ENCODE data around the gene PPL.

Gene PPL

DNA sequence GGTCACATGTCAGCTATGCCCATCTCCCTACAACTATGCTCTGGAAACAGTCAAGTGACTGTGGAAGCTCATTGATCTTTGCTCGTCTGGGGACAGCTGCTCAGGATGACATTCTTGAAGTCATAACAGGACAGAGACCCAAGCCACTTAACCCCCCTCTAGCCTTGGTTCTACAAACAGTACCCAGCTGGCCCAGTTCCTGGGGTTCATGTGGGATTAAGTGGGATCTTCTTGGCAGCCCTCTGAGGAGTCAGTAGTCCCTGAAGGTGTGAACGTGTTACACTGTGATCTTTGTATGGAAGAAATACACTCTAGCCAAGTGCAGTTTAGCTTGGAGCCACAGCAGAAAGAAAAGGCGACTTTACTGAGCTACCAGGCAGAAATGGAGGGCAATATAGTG lies 63.9 kb downstream of the PPL start:
- in situ Hi-C loops (cut with MboI; ENCODE audit: low sequenced_read_pairs) = no loop called here

DNA sequence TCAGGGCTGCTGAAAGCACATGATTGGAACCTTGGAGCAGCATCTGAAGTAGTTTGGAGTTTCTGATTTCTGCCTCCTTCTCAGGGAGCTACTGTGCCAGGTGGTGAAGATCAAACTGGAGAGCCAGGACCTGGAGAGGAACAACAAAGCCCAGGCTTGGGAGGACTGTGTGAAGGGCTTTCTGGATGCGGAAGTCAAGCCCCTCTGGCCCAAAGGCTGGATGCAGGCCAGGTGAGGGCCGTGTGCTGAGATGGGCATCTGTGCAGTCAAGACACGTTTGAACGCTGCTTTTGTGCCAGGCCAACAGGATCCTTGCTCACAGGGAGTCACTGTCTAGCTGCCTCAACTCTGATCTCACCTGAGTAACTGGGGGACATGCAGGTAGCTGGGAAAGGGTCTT lies 65.9 kb downstream of the PPL start:
- H3K36me3 ChIP-seq (replicated peaks) = peaks cover 62% of the 10 kb centered on the region
- no peaks in the 10 kb centered on the region for H3K4me1 ChIP-seq
- DNase-seq (ENCODE audit: low spot score in 2 of 2) = no peak
- no peak overlapping the region for H3K4me3 ChIP-seq
- no peaks in the 10 kb centered on the region for H3K27me3 ChIP-seq (ENCODE audit: low read depth)
- in situ Hi-C loops (cut with MboI; ENCODE audit: low sequenced_read_pairs) = no loop called here
- no peaks in the 10 kb centered on the region for H3K9me3 ChIP-seq

More for the DNA sequence above, 63.9 kb downstream of the PPL start:
- H3K4me3 ChIP-seq = no peak overlapping the region
- no peaks in the 10 kb centered on the region for H3K9me3 ChIP-seq
- DNase-seq (ENCODE audit: low spot score in 2 of 2) = no peak
- no peaks in the 10 kb centered on the region for H3K4me1 ChIP-seq
- H3K27me3 ChIP-seq (ENCODE audit: low read depth) = no peaks in the 10 kb centered on the region
- H3K36me3 ChIP-seq (replicated peaks) = peaks cover 74% of the 10 kb centered on the region

DNA sequence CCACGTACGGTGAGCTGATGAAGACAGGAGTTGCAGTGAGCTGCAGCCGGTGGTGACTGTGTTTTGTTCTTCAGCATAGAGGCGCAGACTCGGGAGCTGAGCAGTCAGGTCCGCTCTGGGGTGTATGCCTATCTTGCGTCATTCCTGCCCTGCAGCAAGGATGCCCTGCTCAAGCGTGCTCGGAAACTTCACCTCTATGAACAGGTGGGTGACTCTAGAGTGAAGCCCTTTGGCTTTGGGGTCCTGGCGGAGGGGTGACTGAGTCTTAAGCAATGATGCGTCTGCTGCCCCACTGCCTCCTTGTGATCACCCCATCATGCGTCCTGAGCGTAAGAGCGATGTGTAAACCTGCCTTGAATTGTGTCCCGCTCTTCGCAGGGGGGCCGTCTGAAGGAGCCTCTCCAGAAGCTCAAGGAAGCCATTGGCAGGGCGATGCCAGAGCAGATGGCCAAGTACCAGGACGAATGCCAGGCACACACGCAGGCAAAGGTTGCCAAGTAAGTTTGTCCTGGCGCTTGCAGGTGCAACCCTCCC lies 66.7 kb downstream of the PPL start:
- Histone ChIP-seq H3K9me3 (no peaks in the 10 kb centered on the region), H3K4me1 (no peaks in the 10 kb centered on the region), H3K36me3 (replicated peaks) (peaks cover 57% of the 10 kb centered on the region), H3K4me3 (no peak overlapping the region), H3K27me3 (ENCODE audit: low read depth) (no peaks in the 10 kb centered on the region)
- in situ Hi-C loops (cut with MboI; ENCODE audit: low sequenced_read_pairs) = no loop called here
- DNase-seq (ENCODE audit: low spot score in 2 of 2) = no peak

DNA sequence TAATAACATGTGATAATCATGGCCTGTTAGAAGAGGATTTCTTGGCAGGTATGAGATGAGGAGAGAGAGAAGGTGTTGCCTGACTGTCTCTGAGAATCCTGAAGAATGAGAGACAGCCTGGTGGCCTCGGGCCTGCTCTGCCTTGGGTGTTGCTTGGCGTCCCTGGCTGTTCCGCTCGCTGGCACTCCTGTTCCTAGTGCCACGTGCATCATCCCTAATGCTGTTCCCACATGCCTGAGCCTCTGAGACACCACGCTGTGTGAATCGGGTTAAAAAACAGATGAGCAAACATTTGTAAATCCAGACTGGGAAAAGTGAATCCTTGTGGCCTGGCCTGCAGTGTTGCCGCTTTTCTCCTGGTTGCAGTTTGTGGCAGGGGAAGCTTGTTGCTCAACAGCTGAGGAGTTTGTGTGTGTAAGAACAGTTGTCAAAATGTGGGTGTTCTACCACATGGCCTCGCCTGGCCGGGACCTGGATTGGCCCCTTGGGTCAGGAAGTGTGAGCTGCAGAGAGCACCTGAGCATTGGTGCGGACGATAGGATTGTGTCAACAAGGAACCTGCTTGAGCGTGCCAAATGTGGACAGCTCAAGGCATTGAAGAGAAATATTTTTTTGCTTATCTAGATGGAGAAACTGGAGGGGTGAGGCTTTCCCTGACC lies 67.7 kb downstream of the PPL start:
- no peaks in the 10 kb centered on the region for H3K27me3 ChIP-seq (ENCODE audit: low read depth)
- in situ Hi-C loops (cut with MboI; ENCODE audit: low sequenced_read_pairs) = no loop called here
- H3K36me3 ChIP-seq (replicated peaks) = peaks cover 53% of the 10 kb centered on the region
- H3K4me1 ChIP-seq = no peaks in the 10 kb centered on the region
- H3K4me3 ChIP-seq = no peak overlapping the region
- no peaks in the 10 kb centered on the region for H3K9me3 ChIP-seq
- no peak for DNase-seq (ENCODE audit: low spot score in 2 of 2)

DNA sequence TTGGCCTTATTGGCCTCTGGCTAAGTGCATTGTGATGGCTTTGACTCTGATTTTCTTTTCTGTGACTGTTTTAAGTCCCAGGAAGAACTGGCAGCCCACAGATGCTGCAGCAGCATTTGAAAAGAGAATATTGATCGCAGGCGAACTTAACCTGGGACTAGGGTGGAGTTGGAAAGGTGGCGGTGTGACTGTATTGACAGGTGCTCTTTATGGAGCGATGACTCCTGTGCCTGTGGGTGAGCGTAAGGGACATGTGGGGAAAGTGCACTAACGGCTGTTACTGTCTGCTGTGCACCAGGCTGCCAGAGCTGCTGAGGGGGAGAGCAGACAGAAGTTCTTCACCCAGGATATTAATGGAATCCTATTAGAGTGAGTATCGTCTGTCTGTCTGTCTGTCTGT lies 68.4 kb downstream of the PPL start:
- Histone ChIP-seq H3K4me1 (no peaks in the 10 kb centered on the region), H3K27me3 (ENCODE audit: low read depth) (no peaks in the 10 kb centered on the region), H3K36me3 (replicated peaks) (peaks cover 48% of the 10 kb centered on the region), H3K4me3 (no peak overlapping the region), H3K9me3 (no peaks in the 10 kb centered on the region)
- in situ Hi-C loops (cut with MboI; ENCODE audit: low sequenced_read_pairs) = no loop called here
- DNase-seq (ENCODE audit: low spot score in 2 of 2) = no peak

DNA sequence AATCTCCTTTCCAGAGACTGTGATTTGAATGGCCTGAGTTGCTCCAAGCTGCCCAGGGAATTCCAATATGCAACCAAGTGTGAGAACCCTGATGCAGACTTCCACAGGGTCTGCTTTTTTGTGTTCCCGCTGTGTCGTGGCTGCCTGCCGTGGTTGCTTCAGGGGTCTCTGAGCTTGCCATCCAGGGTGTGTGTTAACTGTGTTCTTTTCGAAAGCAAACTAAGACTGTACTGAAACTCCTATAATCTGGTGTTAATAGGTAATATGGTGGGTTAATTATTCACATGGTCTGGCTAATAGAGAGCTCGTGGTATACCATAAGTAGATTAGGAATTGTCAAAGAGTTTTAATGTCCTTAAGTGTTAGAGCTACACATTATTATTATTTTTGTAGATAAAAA lies 68.9 kb downstream of the PPL start:
- Histone ChIP-seq H3K27me3 (ENCODE audit: low read depth) (no peaks in the 10 kb centered on the region), H3K4me3 (no peak overlapping the region), H3K36me3 (replicated peaks) (peaks cover 43% of the 10 kb centered on the region), H3K9me3 (no peaks in the 10 kb centered on the region), H3K4me1 (no peaks in the 10 kb centered on the region)
- no peak for DNase-seq (ENCODE audit: low spot score in 2 of 2)
- in situ Hi-C loops (cut with MboI; ENCODE audit: low sequenced_read_pairs) = no loop called here

DNA sequence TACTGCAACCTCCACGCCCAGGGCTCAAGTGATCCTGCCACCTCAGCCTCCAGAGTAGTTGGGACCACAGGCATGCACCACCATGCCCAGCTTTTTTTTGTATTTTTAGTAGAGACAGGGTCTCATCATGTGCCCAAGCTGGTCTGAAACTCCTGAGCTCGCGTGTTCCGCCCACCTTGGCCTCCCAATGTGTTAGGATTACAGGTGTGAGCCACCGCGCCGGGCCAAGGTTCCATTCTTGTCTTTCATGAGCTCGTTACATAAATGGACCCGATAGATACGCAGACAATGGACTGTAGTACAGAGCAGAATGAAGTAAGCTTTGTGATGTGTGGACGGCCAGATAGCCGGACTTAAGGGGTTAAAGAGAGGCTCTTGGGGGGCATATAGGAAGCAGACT lies 70.4 kb downstream of the PPL start:
- H3K27me3 ChIP-seq (ENCODE audit: low read depth) = no peaks in the 10 kb centered on the region
- H3K4me3 ChIP-seq = no peak overlapping the region
- H3K36me3 ChIP-seq (replicated peaks) = peaks cover 38% of the 10 kb centered on the region
- in situ Hi-C loops (cut with MboI; ENCODE audit: low sequenced_read_pairs) = no loop called here
- no peak for DNase-seq (ENCODE audit: low spot score in 2 of 2)
- H3K9me3 ChIP-seq = no peaks in the 10 kb centered on the region
- H3K4me1 ChIP-seq = no peaks in the 10 kb centered on the region

DNA sequence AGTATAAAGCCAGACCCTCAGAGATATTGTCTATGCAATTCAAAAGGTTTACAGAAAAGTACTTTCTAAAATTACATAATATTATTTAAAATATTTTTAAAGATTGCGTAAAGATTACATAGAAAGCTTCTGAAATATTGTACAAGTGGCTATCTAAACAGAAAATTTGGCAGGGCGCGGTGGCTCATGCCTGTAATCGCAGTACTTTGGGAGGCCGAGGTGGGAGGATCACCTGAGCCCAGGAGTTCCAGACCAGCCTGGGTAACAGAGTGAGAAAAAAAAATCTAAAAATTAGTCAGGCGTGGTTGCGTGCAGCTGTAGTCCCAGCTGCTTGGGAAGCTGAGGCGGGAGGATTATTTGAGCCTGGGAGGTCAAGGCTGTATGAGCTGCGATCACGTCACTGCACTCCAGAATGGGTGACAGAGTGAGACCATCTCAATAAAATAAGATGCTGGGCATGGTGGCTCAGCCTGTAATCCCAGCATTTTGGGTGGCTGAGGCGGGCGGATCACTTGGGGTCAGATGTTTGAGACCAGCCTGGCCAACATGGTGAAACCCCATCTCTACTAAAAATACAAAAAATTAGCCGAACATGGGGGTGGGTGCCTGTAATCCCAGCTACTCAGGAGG lies 71.6 kb downstream of the PPL start:
- DNase-seq (ENCODE audit: low spot score in 2 of 2) = no peak
- in situ Hi-C loops (cut with MboI; ENCODE audit: low sequenced_read_pairs) = no loop called here
- Histone ChIP-seq H3K36me3 (replicated peaks) (peaks cover 41% of the 10 kb centered on the region), H3K4me1 (no peaks in the 10 kb centered on the region), H3K4me3 (no peak overlapping the region), H3K27me3 (ENCODE audit: low read depth) (no peaks in the 10 kb centered on the region), H3K9me3 (no peaks in the 10 kb centered on the region)

DNA sequence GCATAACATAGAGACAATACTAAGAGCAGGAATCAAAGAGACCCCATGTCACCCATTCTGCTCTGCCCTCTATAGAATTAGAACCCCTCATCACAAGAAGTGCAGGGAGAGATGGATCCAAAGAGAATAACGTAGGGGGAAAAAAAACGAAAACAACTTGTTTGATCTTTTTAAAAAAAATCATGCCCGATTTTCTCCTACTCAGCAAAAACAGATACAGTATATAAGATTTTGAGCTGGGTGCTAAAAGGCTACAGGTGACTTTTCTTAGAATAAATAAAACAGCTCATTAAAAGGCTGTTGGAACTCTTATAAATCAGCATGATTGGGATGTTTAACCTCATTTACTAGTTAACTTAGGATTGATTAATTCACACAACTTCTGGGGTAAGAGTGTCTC lies 72.2 kb downstream of the PPL start:
- Histone ChIP-seq H3K9me3 (no peaks in the 10 kb centered on the region), H3K27me3 (ENCODE audit: low read depth) (no peaks in the 10 kb centered on the region), H3K36me3 (replicated peaks) (peaks cover 42% of the 10 kb centered on the region), H3K4me3 (no peak overlapping the region), H3K4me1 (no peaks in the 10 kb centered on the region)
- in situ Hi-C loops (cut with MboI; ENCODE audit: low sequenced_read_pairs) = no loop called here
- DNase-seq (ENCODE audit: low spot score in 2 of 2) = no peak

DNA sequence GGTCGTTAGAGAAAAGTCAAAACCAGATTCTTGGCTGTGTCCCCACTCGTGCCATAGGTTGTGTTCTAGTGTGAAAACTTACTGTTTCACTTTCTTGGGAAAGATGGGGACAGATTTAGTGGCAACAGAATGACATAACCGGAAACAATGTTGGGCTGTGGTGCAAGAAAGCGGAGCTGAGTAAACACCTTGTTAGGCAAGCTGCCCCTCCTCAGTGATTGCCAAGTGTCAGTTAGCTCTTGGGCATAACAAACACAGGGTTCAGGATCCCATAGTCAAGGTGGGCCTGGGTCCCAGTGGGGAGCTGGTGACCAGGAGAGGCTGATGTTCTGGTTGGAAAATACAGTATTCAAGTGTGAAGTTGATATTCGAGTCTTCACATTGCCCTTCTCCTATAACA lies 74.3 kb downstream of the PPL start:
- no peaks in the 10 kb centered on the region for H3K9me3 ChIP-seq
- H3K4me3 ChIP-seq = no peak overlapping the region
- in situ Hi-C loops (cut with MboI; ENCODE audit: low sequenced_read_pairs) = no loop called here
- H3K27me3 ChIP-seq (ENCODE audit: low read depth) = no peaks in the 10 kb centered on the region
- no peak for DNase-seq (ENCODE audit: low spot score in 2 of 2)
- peaks cover 52% of the 10 kb centered on the region for H3K36me3 ChIP-seq (replicated peaks)
- no peaks in the 10 kb centered on the region for H3K4me1 ChIP-seq

DNA sequence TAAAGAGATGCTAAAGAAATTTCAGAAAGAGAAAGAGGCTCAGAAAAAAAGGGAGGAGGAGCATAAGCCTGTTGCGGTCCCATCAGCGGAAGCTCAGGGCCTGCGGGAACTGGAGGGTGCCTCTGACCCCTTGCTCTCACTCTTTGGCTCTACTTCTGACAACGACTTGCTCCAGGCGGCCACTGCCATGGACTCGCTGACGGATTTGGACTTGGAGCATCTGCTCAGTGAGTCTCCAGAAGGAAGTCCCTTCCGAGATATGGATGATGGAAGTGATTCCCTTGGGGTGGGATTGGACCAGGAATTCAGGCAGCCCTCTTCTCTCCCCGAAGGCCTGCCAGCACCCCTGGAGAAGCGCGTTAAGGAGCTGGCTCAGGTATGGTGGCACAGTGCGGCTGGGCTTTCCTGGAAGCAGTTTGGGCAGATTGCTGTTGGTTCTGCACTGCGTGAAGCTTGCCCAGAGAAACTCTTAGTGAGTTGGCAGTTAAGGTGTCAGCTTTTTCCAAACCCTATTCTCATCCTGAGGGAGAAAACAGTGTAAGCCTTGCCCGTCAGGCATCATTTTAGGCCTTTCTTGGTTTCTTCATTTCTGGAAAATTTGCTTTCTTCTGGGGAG lies 76.1 kb downstream of the PPL start:
- no peaks in the 10 kb centered on the region for H3K9me3 ChIP-seq
- in situ Hi-C loops (cut with MboI; ENCODE audit: low sequenced_read_pairs) = no loop called here
- H3K36me3 ChIP-seq (replicated peaks) = peaks cover 62% of the 10 kb centered on the region
- DNase-seq (ENCODE audit: low spot score in 2 of 2) = no peak
- no peaks in the 10 kb centered on the region for H3K27me3 ChIP-seq (ENCODE audit: low read depth)
- no peak overlapping the region for H3K4me3 ChIP-seq
- H3K4me1 ChIP-seq = no peaks in the 10 kb centered on the region

DNA sequence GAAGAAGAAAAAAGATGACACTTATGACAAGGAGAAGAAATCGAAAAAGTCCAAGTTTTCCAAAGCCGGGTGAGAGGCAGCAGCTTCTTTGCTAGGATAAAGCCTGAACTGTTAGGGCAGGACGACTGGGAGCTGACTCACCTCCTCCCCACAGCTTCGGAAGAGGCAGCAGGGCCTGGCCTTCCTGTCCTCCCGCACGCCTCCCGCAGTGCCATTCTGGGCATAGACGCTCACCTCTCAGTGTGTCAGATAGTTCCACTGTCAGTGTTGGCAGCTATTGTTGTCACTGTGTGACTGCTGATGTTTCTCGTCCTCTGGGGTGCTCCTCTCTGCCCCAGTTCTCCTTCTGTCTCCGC lies 77.1 kb downstream of the PPL start:
- Histone ChIP-seq H3K4me3 (no peak overlapping the region), H3K27me3 (ENCODE audit: low read depth) (no peaks in the 10 kb centered on the region), H3K36me3 (replicated peaks) (peaks cover 68% of the 10 kb centered on the region), H3K4me1 (no peaks in the 10 kb centered on the region), H3K9me3 (no peaks in the 10 kb centered on the region)
- in situ Hi-C loops (cut with MboI; ENCODE audit: low sequenced_read_pairs) = no loop called here
- DNase-seq (ENCODE audit: low spot score in 2 of 2) = no peak

DNA sequence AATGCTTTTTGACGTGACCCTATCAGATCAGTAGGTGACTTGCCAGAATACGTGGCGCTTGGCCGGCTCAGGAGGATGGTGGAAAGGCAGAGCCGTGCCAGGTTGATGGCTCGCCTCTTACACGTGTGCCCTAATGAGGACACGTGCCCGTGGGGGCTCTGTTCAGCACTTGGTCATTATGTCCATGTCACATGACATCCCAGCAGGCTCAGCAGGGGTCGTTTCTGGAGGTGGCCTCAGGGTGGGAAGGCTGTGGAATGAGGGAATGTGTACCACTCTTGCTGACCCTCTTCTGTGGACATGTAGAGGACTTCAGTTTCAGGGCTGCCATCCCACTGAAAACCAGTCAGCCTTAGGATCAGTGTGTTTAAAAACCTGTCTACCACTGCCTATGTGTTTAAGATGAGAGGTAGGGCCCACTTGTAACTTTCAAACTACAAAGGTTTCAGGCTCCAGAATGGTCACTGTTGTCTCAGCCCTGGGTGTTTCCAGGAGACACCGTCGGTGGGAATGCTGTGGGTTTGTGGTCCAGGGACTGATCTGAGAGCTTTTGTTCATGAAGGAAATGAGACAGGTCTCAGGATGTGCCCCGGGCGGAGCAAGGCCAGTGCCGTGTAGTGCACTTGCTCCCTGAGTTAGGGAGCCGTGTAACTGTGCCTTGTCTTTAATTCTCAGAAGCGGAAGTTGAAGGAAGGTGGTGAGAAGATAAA lies 77.6 kb downstream of the PPL start:
- Histone ChIP-seq H3K36me3 (replicated peaks) (peaks cover 67% of the 10 kb centered on the region), H3K9me3 (no peaks in the 10 kb centered on the region), H3K27me3 (ENCODE audit: low read depth) (no peaks in the 10 kb centered on the region), H3K4me1 (no peaks in the 10 kb centered on the region), H3K4me3 (no peak overlapping the region)
- in situ Hi-C loops (cut with MboI; ENCODE audit: low sequenced_read_pairs) = no loop called here
- DNase-seq (ENCODE audit: low spot score in 2 of 2) = no peak

DNA sequence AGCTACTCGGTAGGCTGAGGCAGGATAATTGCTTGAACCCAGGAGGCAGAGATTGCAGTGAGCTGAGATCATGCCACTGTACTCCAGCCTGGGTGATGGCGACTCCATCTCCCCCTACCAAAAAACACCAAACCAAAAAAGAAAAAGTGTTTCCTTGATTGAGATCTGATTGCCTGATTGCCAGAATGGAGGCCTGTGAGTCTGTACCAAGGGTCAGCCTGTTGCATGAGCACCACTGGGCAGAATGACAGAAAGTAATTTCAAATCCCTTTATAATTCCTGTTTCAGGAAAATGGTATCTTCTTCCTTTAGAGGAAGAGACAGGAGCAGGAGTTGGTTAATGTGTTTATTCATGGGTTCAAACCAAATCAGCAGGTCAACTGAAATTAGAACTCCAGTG lies 81.1 kb downstream of the PPL start:
- Histone ChIP-seq H3K36me3 (replicated peaks) (peaks cover 60% of the 10 kb centered on the region), H3K9me3 (no peaks in the 10 kb centered on the region)
- in situ Hi-C loops (cut with MboI; ENCODE audit: low sequenced_read_pairs) = no loop called here

More for the DNA sequence above, 81.1 kb downstream of the PPL start:
- DNase-seq (ENCODE audit: low spot score in 2 of 2) = no peak
- Histone ChIP-seq H3K27me3 (ENCODE audit: low read depth) (no peaks in the 10 kb centered on the region), H3K4me3 (no peak overlapping the region), H3K4me1 (peaks cover 10% of the 10 kb centered on the region)

Measured in HAP-1 (cell line).